IMR-90 (cell line): ENCODE data around the gene SLC16A14. TPM values are rescaled to one million over a fixed set of nuclear protein-coding genes. Genes with fewer than 3 reads are reported as not detected.

ENCODE experiments used
- ATAC-seq: fragments of 200-7000 bp; cut with Tn5 transposase; 2 replicates; pipeline ENCODE4 v1.9.1; 2020; ENCODE audit warnings: low read depth, mild to moderate bottlenecking, moderate library complexity
- BruUV-seq: library from RNA; stranded (reverse); fragments of 400-500 nt; replicated peaks from 2 replicates; lab custom pipeline; 2021; lab: Mats Ljungman, UMichigan
- CTCF ChIA-PET: fragments of 300-600 bp; formaldehyde crosslinking; extraction: SDS; loops from one replicate; lab custom pipeline; 2021; ENCODE audit warnings: antibody characterized with exemption; lab: Yijun Ruan, JAX
- POLR2A ChIA-PET: fragments of 300-600 bp; sonication (Branson Sonifier 250); formaldehyde crosslinking; loops from one replicate; lab custom pipeline; 2022; ENCODE audit warnings: antibody characterized with exemption; ENCODE audit not compliant: unreplicated experiment; lab: Charles Lee
- DNase-seq: peaks from one replicate; pipeline ENCODE4 v3.0.0; 2013
- H2AFZ ChIP-seq: replicated peaks from 2 replicates; pipeline ENCODE3; 2013; ENCODE audit warnings: low read length, mild to moderate bottlenecking; ENCODE audit not compliant: poor library complexity
- H2AK5ac ChIP-seq: 2 replicates; pipeline ENCODE4 v1.6.1; 2013; ENCODE audit warnings: low read depth, low read length, inconsistent platforms
- H2AK9ac ChIP-seq: replicated peaks from 2 replicates; pipeline ENCODE3; 2013; ENCODE audit warnings: mild to moderate bottlenecking, low read depth, low read length, moderate library complexity; ENCODE audit not compliant: poor library complexity
- H2BK120ac ChIP-seq: 2 replicates; pipeline ENCODE4 v1.6.1; 2013; ENCODE audit warnings: low read depth, low read length, inconsistent platforms
- H2BK15ac ChIP-seq: 3 replicates; pipeline ENCODE4 v1.6.1; 2013; ENCODE audit warnings: low read depth, low read length, inconsistent platforms
- H2BK20ac ChIP-seq: 2 replicates; pipeline ENCODE4 v1.6.1; 2013; ENCODE audit warnings: low read depth, mild to moderate bottlenecking, inconsistent platforms, low read length, moderate library complexity
- H2BK5ac ChIP-seq: 2 replicates; pipeline ENCODE4 v1.6.1; 2013; ENCODE audit warnings: mild to moderate bottlenecking, low read depth, low read length, inconsistent platforms; ENCODE audit not compliant: poor library complexity, severe bottlenecking
- H3K14ac ChIP-seq: replicated peaks from 2 replicates; pipeline ENCODE4 v1.6.1; 2013; ENCODE audit warnings: low read depth, low read length, inconsistent platforms
- H3K18ac ChIP-seq: 2 replicates; pipeline ENCODE4 v1.6.1; 2013; ENCODE audit warnings: low read depth, low read length, control low read depth
- H3K23ac ChIP-seq: 2 replicates; pipeline ENCODE4 v1.6.1; 2013; ENCODE audit warnings: low read depth, low read length, inconsistent platforms
- H3K27ac ChIP-seq: 2 replicates; pipeline ENCODE4 v1.5.1; 2013; ENCODE audit warnings: mild to moderate bottlenecking, control low read depth, low read length; ENCODE audit not compliant: insufficient read depth
- H3K27me3 ChIP-seq: 2 replicates; pipeline ENCODE4 v1.6.1; 2013; ENCODE audit warnings: low read length; ENCODE audit not compliant: control insufficient read depth, insufficient read depth
- H3K36me3 ChIP-seq: 2 replicates; pipeline ENCODE4 v1.6.1; 2013; ENCODE audit warnings: low read length, mixed read lengths; ENCODE audit not compliant: control insufficient read depth, insufficient read depth
- H3K4ac ChIP-seq: 2 replicates; pipeline ENCODE4 v1.6.1; 2013; ENCODE audit warnings: low read depth, low read length, inconsistent platforms
- H3K4me1 ChIP-seq: 2 replicates; pipeline ENCODE4 v1.6.1; 2013; ENCODE audit warnings: low read length, mixed read lengths; ENCODE audit not compliant: control insufficient read depth, insufficient read depth
- H3K4me2 ChIP-seq: 2 replicates; pipeline ENCODE4 v1.6.1; 2013; ENCODE audit warnings: low read depth, mild to moderate bottlenecking, control low read depth, low read length, moderate library complexity
- H3K4me3 ChIP-seq: 2 replicates; pipeline ENCODE4 v1.5.1; 2013; ENCODE audit warnings: low read depth, mild to moderate bottlenecking, control low read depth, low read length, moderate library complexity; ENCODE audit not compliant: insufficient read depth
- H3K56ac ChIP-seq: 2 replicates; pipeline ENCODE4 v1.6.1; 2013; ENCODE audit warnings: low read length, inconsistent platforms; ENCODE audit not compliant: insufficient read depth; ENCODE audit errors: extremely low read depth
- H3K79me1 ChIP-seq, 2 experiments: 2 replicates each; pipeline ENCODE4 v1.6.1; 2013; ENCODE audit warnings: low read length in 2 of 2, inconsistent platforms in 1 of 2, low read depth in 1 of 2
- H3K9ac ChIP-seq: 2 replicates; pipeline ENCODE4 v1.6.1; 2013; ENCODE audit warnings: low read depth, low read length, control low read depth
- H3K9me1 ChIP-seq: 2 replicates; pipeline ENCODE4 v1.6.1; 2013; ENCODE audit warnings: low read length, inconsistent platforms; ENCODE audit not compliant: insufficient read depth
- H3K9me3 ChIP-seq: 2 replicates; pipeline ENCODE4 v1.6.1; 2013; ENCODE audit warnings: low read length; ENCODE audit not compliant: control insufficient read depth, insufficient read depth
- H4K20me1 ChIP-seq: 2 replicates; pipeline ENCODE4 v1.6.1; 2013; ENCODE audit warnings: low read length, inconsistent platforms; ENCODE audit not compliant: insufficient read depth
- H4K5ac ChIP-seq: 2 replicates; pipeline ENCODE4 v1.6.1; 2013; ENCODE audit warnings: mild to moderate bottlenecking, low read depth, low read length, control low read depth
- H4K8ac ChIP-seq, 2 experiments: 2 replicates each; pipeline ENCODE4 v1.6.1; 2013; ENCODE audit warnings: low read depth in 2 of 2, low read length in 2 of 2, control low read depth in 1 of 2, inconsistent platforms in 1 of 2
- H4K91ac ChIP-seq: 2 replicates; pipeline ENCODE4 v1.6.1; 2013; ENCODE audit warnings: low read depth, low read length, inconsistent platforms; ENCODE audit not compliant: insufficient read depth
- BHLHE40 ChIP-seq: fragments of 150-350 bp; IDR thresholded peaks from 2 replicates; pipeline ENCODE4 v1.6.1; 2016; ENCODE audit warnings: mild to moderate bottlenecking, low read depth, low read length
- CEBPB ChIP-seq: IDR thresholded peaks from 2 replicates; pipeline ENCODE4 v1.6.1; 2012; ENCODE audit warnings: low read depth, low read length, improper control_type of control experiment
- MAFK ChIP-seq: IDR thresholded peaks from 2 replicates; pipeline ENCODE4 v1.6.1; 2012; ENCODE audit warnings: low read depth, low read length, improper control_type of control experiment
- MXI1 ChIP-seq: IDR thresholded peaks from 2 replicates; pipeline ENCODE4 v1.6.1; 2012; ENCODE audit warnings: low read depth, mild to moderate bottlenecking, low read length, moderate library complexity, borderline replicate concordance
- RCOR1 ChIP-seq: IDR thresholded peaks from 2 replicates; pipeline ENCODE4 v1.6.1; 2012; ENCODE audit warnings: mild to moderate bottlenecking, low read length, improper control_type of control experiment; ENCODE audit not compliant: insufficient replicate concordance
- RFX5 ChIP-seq: IDR thresholded peaks from 2 replicates; pipeline ENCODE4 v1.8.0; 2012; ENCODE audit warnings: low read depth, mild to moderate bottlenecking, low read length, moderate library complexity
- WGBS, 2 experiments: methylation state at CpG; one replicate each; pipeline versions ENCODE4 v1.1.5 to v1.1.7; 2013; ENCODE audit warnings: missing lambda C conversion rate in 2 of 2; ENCODE audit not compliant: insufficient read length in 1 of 2; ENCODE audit errors: extremely low coverage in 2 of 2; 5-methylcytosine and 5-hydroxymethylcytosine counted together
- dilution Hi-C: fragments of 300-500 bp; cut with HindIII; formaldehyde crosslinking; loops from one replicate; pipeline ENCODE4 v1.14.3; 2018; ENCODE audit warnings: low sequenced_read_pairs; ENCODE audit not compliant: unreplicated experiment
- in situ Hi-C: fragments of 300-500 bp; cut with MboI; formaldehyde crosslinking; loops from 3 replicates; pipeline ENCODE4 v1.14.3; 2019; ENCODE audit warnings: low sequenced_read_pairs, inconsistent platforms, mixed read lengths
- intact Hi-C: fragments of 100-400 bp; cut with micrococcal nuclease; formaldehyde crosslinking; loops from 2 replicates; pipeline ENCODE4 v1.10.0; 2022
- polyA plus RNA-seq, 3 experiments: library from polyadenylated mRNA; depleted of rRNA; stranded (reverse); fragments of >200 nt; gene quantifications; 2 replicates each; pipeline ENCODE4 v1.2.3, GENCODE V29; 2012; ENCODE audit warnings: low replicate concordance in 1 of 3
- total RNA-seq: library from RNA; depleted of rRNA; stranded (reverse); fragments of >200 nt; gene quantifications from 2 replicates; pipeline ENCODE4 v1.2.3, GENCODE V29; 2012
- TF ChIP-seq, protein P1 (sequence below): fragments of 150-350 bp; IDR thresholded peaks from 2 replicates; pipeline ENCODE4 v1.6.1; 2017; ENCODE audit warnings: mild to moderate bottlenecking, antibody characterized with exemption, low read length, low read depth

SLC16A14 gene
- total and polyA plus RNA-seq, 2 of the 4 experiments (the other 2 are of a cell fraction) = 0.79 to 0.90 TPM

DNA sequence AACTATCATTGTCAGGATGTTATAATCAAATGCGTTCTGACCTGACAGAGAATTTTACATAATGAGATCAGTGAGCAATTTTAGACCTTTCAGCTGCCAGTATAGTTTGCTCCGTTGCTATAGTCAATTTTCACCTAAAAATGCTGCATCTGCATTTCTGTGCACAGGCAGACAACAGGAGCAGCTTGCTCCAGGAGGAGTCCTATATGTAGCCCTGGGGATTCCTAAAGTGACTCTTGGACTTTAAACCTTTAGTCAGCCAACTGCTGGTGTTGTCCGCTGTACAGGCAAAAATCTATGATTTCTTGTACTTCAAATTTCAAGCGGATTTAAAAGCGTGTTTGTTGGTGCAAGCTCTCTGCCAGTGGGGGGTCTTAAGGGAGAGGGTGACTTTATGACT, 25.7 kb downstream of the SLC16A14 start:
- Histone ChIP-seq H3K23ac (no peak overlapping the region), H3K18ac (no peak overlapping the region), H3K27me3 (no peaks in the 10 kb centered on the region), H2AK5ac (no peak overlapping the region), H3K4me1 (no peaks in the 10 kb centered on the region), H3K4me3 (no peak overlapping the region), H3K36me3 (no peaks in the 10 kb centered on the region), H3K79me1 (no peaks in the 10 kb centered on the region), H3K14ac (no peak overlapping the region), H3K9me1 (no peaks in the 10 kb centered on the region), H4K20me1 (no peaks in the 10 kb centered on the region), H3K27ac (no peak overlapping the region), H3K9ac (no peak overlapping the region), H3K56ac (no peak overlapping the region), H2AFZ (no peak overlapping the region), H4K8ac (no peak overlapping the region), H3K9me3 (no peaks in the 10 kb centered on the region), H2BK120ac (no peak overlapping the region), H4K91ac (no peak overlapping the region), H2BK15ac (no peak overlapping the region), H3K4me2 (no peak overlapping the region), H2BK20ac (no peak overlapping the region), H4K5ac (no peak overlapping the region), H2AK9ac (no peak overlapping the region), H2BK5ac (no peak overlapping the region), H3K4ac (no peak overlapping the region)
- 70% methylated on average over 2 of the region's 5 CpGs; no CpG with 5 or more reads in 1 of the 2 experiments for WGBS, 2 experiments
- CTCF ChIA-PET = no interaction called here
- TF ChIP-seq BHLHE40 (no peak), MXI1 (no peak), CEBPB (no peak), RFX5 (no peak), MAFK (peak; percentile 47; the same call in 1 of the 2 replicates), RCOR1 (no peak)
- TF ChIP-seq, protein P1, sequence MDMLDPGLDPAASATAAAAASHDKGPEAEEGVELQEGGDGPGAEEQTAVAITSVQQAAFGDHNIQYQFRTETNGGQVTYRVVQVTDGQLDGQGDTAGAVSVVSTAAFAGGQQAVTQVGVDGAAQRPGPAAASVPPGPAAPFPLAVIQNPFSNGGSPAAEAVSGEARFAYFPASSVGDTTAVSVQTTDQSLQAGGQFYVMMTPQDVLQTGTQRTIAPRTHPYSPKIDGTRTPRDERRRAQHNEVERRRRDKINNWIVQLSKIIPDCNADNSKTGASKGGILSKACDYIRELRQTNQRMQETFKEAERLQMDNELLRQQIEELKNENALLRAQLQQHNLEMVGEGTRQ = no peak
- in situ Hi-C loops (no loop called here), dilution Hi-C loops (no loop called here), intact Hi-C loops (no loop called here)
- no peak for ATAC-seq
- POLR2A ChIA-PET = no interaction called here
- no TSS peak for BruUV-seq
- DNase-seq = no peak
